Trophoblast cell (in vitro differentiated cells and primary cell): ENCODE measurements around the gene ACSM5.
"Not testable (repeated sequence)": the region's sequence is repeated elsewhere in the genome, so short reads cannot be mapped to it uniquely, and the experiment has no call there.

Experiments
- DNase-seq, 2 donors: peaks; one replicate each; pipeline ENCODE4 v3.0.0-alpha.2; 2016
- H2AFZ ChIP-seq: 2 replicates; pipeline ENCODE4 v1.6.1; 2013; ENCODE audit warnings: low read length, moderate library complexity, mild to moderate bottlenecking; ENCODE audit not compliant: insufficient read depth, poor library complexity
- H2AK5ac ChIP-seq: 2 replicates; pipeline ENCODE4 v1.6.1; 2013; ENCODE audit warnings: mild to moderate bottlenecking, low read length
- H2BK120ac ChIP-seq: 2 replicates; pipeline ENCODE4 v1.6.1; 2013; ENCODE audit warnings: low read length, mild to moderate bottlenecking, moderate library complexity; ENCODE audit not compliant: insufficient read depth, poor library complexity
- H2BK12ac ChIP-seq: 2 replicates; pipeline ENCODE4 v1.6.1; 2013; ENCODE audit warnings: mild to moderate bottlenecking, low read length, moderate library complexity
- H2BK5ac ChIP-seq: 2 replicates; pipeline ENCODE4 v1.6.1; 2013; ENCODE audit warnings: low read length, low read depth, moderate library complexity, mild to moderate bottlenecking; ENCODE audit not compliant: poor library complexity
- H3K14ac ChIP-seq: 2 replicates; pipeline ENCODE4 v1.6.1; 2013; ENCODE audit warnings: mild to moderate bottlenecking, low read length
- H3K18ac ChIP-seq: 2 replicates; pipeline ENCODE4 v1.6.1; 2013; ENCODE audit warnings: mild to moderate bottlenecking, low read length
- H3K23ac ChIP-seq: 2 replicates; pipeline ENCODE4 v1.6.1; 2013; ENCODE audit warnings: low read length
- H3K27ac ChIP-seq: 2 replicates; pipeline ENCODE4 v1.5.1; 2013; ENCODE audit warnings: low read depth, mild to moderate bottlenecking, inconsistent platforms, low read length, moderate library complexity
- H3K27me3 ChIP-seq: 2 replicates; pipeline ENCODE4 v1.6.1; 2013; ENCODE audit warnings: inconsistent platforms, mild to moderate bottlenecking, low read length, moderate library complexity; ENCODE audit not compliant: insufficient read depth
- H3K36me3 ChIP-seq, 2 experiments: 1 replicate in 1 of 2; 2 replicates in 1 of 2; pipeline ENCODE4 v1.6.1; 2013; ENCODE audit warnings: low read length in 2 of 2, mild to moderate bottlenecking in 2 of 2, moderate library complexity in 1 of 2; ENCODE audit not compliant: insufficient read depth in 2 of 2, control insufficient read depth in 1 of 2
- H3K4ac ChIP-seq: 2 replicates; pipeline ENCODE4 v1.6.1; 2013; ENCODE audit warnings: low read depth, mild to moderate bottlenecking, low read length, moderate library complexity
- H3K4me1 ChIP-seq, 2 experiments: 1 replicate in 1 of 2; 2 replicates in 1 of 2; pipeline ENCODE4 v1.6.1; 2013; ENCODE audit warnings: low read length in 2 of 2, mild to moderate bottlenecking in 2 of 2, moderate library complexity in 1 of 2; ENCODE audit not compliant: insufficient read depth in 2 of 2, control insufficient read depth in 1 of 2
- H3K4me2 ChIP-seq: 2 replicates; pipeline ENCODE4 v1.6.1; 2013; ENCODE audit warnings: inconsistent platforms, mild to moderate bottlenecking, low read length, moderate library complexity
- H3K4me3 ChIP-seq: 2 replicates; pipeline ENCODE4 v1.5.1; 2013; ENCODE audit warnings: mild to moderate bottlenecking, low read depth, low read length, inconsistent platforms
- H3K79me1 ChIP-seq: one replicate; pipeline ENCODE4 v1.6.1; 2013; ENCODE audit warnings: low read length
- H3K79me2 ChIP-seq: 2 replicates; pipeline ENCODE4 v1.6.1; 2013; ENCODE audit warnings: low read length, mild to moderate bottlenecking; ENCODE audit not compliant: control insufficient read depth, insufficient read depth, poor library complexity
- H3K9ac ChIP-seq: 2 replicates; pipeline ENCODE4 v1.6.1; 2013; ENCODE audit warnings: mild to moderate bottlenecking, low read length
- H3K9me3 ChIP-seq: 2 replicates; pipeline ENCODE4 v1.6.1; 2013; ENCODE audit warnings: low read depth, mild to moderate bottlenecking, control low read depth, inconsistent platforms, low read length; ENCODE audit not compliant: insufficient read depth
- H4K12ac ChIP-seq: 2 replicates; pipeline ENCODE4 v1.6.1; 2013; ENCODE audit warnings: low read depth, mild to moderate bottlenecking, low read length, moderate library complexity
- H4K8ac ChIP-seq: 2 replicates; pipeline ENCODE4 v1.6.1; 2013; ENCODE audit warnings: low read depth, mild to moderate bottlenecking, low read length, moderate library complexity
- H4K91ac ChIP-seq: one replicate; pipeline ENCODE4 v1.6.1; 2013; ENCODE audit warnings: low read depth, mild to moderate bottlenecking, low read length, moderate library complexity
- WGBS: extraction: QIAGEN DNeasy Blood & Tissue Kit; methylation state at CpG from one replicate; pipeline ENCODE4 v1.1.7; 2013; ENCODE audit warnings: missing lambda C conversion rate; ENCODE audit not compliant: insufficient read length, insufficient coverage; ENCODE audit errors: extremely low coverage; 5-methylcytosine and 5-hydroxymethylcytosine counted together

The ACSM5 gene

DNA sequence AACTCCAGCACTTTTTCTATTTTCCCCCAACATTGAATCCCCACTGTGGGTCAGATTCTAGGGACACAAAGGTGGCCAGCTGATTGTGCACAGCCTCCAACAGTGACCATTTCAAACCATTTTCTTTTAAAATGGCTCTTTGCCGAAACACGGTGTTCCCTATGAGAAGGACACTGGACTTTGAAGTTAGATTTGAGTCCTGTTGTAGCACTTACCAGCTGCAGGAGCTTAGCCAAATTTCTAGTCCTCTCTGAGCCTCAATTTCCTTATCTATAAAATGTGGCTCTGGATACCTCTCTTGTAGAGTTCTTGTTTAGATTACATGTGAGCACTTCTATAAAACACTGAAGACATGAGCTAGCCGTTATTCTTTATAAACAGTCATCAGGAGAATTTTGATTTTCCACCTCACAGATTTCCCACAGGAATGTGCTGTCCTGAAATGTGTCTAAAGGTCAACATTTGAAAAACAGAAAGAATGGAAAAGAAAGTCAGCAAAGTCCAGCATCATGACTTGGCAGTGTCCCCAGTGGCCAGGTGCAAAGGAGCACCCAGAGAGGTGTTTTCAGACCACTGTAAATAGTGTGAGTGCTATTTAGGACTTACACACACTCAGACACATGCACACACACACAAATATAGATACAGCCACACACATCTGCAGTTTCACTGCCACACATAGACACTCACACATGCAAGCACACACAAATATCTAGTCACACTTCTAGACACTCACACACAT, 37.5 kb downstream of the ACSM5 start:
- not testable (repeated sequence) for H3K9ac ChIP-seq, H3K36me3 ChIP-seq, H3K4me3 ChIP-seq, H3K4me2 ChIP-seq, H3K4me1 ChIP-seq, H3K4ac ChIP-seq, H3K27me3 ChIP-seq, H4K8ac ChIP-seq, H4K12ac ChIP-seq, H3K79me1 ChIP-seq, H3K27ac ChIP-seq, H2BK12ac ChIP-seq, H4K91ac ChIP-seq, H3K14ac ChIP-seq, DNase-seq, H2AFZ ChIP-seq, H3K9me3 ChIP-seq, H2BK120ac ChIP-seq, H2BK5ac ChIP-seq, H3K18ac ChIP-seq, H3K23ac ChIP-seq, H2AK5ac ChIP-seq, H3K79me2 ChIP-seq
- WGBS, result no CpG with 5 or more reads among the region's 3 CpGs

DNA sequence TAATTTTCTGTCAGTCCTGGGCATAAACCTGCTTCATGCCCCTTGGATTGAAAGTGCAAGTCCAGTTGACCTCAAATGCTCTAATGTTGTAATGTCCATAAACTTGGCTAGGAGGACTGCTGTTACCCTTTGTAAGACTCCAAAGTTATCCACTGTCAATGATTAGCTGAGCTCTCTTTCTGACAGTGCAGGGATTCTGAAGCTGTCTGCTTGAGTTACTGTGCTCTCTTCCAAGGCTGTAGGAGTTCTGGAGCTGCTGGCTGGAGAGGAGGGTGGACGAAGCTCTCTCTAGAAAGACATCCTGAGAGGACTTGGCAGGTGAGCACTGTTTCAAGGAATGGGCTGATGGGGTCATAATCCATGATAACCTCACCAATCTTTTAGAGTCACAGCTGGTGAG, 42.0 kb downstream of the ACSM5 start, which contains the start of gene ACSM2A:
ACSM2A (plus strand) TSS at position 158 of the 400 bp plus-strand sequence. CDS start 8,594 bp downstream, outside the sequence.
- not testable (repeated sequence) for H3K23ac ChIP-seq, H4K91ac ChIP-seq, H3K36me3 ChIP-seq, H3K27ac ChIP-seq, H4K8ac ChIP-seq, H2BK12ac ChIP-seq, H3K9me3 ChIP-seq, H4K12ac ChIP-seq, H2AFZ ChIP-seq, DNase-seq, H3K79me1 ChIP-seq, H3K4me3 ChIP-seq, H3K4ac ChIP-seq, H3K18ac ChIP-seq, H2BK120ac ChIP-seq, H2BK5ac ChIP-seq, H3K14ac ChIP-seq, H3K4me1 ChIP-seq, H3K79me2 ChIP-seq, H2AK5ac ChIP-seq, H3K27me3 ChIP-seq, H3K9ac ChIP-seq, H3K4me2 ChIP-seq
- WGBS, result no CpG with 5 or more reads among the region's 1 CpG

DNA sequence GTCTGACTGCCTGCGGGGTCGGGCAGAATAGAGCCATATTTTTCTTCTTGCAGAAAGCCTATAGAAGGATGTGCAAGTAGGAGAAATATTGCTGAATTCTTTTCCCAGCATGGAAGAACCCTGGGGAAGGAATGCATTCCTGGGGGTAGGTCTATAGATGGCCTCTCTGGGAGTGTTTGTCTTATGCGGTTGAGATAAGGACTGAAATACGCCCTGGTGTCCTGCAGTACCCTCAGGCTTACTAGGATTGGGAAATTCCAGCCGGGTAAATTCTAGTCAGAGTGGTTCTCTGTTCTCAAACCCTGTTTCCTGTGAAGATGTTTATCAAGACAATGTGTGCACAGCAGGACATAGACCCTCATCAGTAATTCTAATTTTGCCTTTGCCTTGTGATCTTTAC, 44.3 kb downstream of the ACSM5 start:
- not testable (repeated sequence) for H3K4me1 ChIP-seq, H3K4ac ChIP-seq, H4K8ac ChIP-seq, H4K12ac ChIP-seq, H3K79me2 ChIP-seq, H4K91ac ChIP-seq, H3K27ac ChIP-seq, H2AK5ac ChIP-seq, DNase-seq, H3K18ac ChIP-seq, H2BK120ac ChIP-seq, H3K79me1 ChIP-seq, H3K14ac ChIP-seq, H3K4me3 ChIP-seq, H3K9ac ChIP-seq, H3K4me2 ChIP-seq, H3K36me3 ChIP-seq, H3K23ac ChIP-seq, H2BK5ac ChIP-seq, H2AFZ ChIP-seq, H3K9me3 ChIP-seq, H2BK12ac ChIP-seq, H3K27me3 ChIP-seq
- WGBS, result no CpG with 5 or more reads among the region's 5 CpGs

DNA sequence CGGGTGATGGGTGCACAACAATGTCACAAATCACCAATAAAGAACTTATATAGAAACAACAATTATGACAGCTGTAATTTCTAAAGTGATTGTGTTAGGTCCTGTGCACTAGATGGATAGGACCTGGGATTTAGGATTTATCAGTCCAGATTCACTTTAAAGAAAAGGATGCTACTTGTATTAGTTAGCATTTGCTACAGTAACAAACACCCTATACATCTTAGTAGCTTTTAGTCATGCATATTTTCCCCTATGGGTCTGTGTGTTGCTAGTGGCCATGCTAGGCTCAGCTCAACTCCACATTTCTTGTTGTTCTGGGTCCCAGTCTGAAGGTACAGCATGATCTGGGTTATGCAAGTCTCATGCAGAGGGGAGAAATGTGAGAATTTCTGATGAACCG, 49.9 kb downstream of the ACSM5 start:
- H3K27ac ChIP-seq, H2BK12ac ChIP-seq, H3K79me1 ChIP-seq, H3K9ac ChIP-seq, H2BK120ac ChIP-seq, H3K14ac ChIP-seq, H3K23ac ChIP-seq, H4K91ac ChIP-seq, DNase-seq, H2BK5ac ChIP-seq, H3K79me2 ChIP-seq, H3K36me3 ChIP-seq, H3K4ac ChIP-seq, H4K8ac ChIP-seq, H2AFZ ChIP-seq, H3K18ac ChIP-seq, H3K9me3 ChIP-seq, H3K4me1 ChIP-seq, H4K12ac ChIP-seq, H3K27me3 ChIP-seq, H3K4me2 ChIP-seq, H2AK5ac ChIP-seq, H3K4me3 ChIP-seq: not testable (repeated sequence)
- no CpG with 5 or more reads among the region's 2 CpGs for WGBS
